ENCODE measurements around the gene PARD3.

Gene PARD3

GRCh38 chr10:34464591-34464990 lies 350.5 kb downstream of the PARD3 start:
- Histone ChIP-seq H4K20me1 (ENCODE audit: control insufficient read depth, insufficient read depth, low read depth, low read length) (no peaks in the 10 kb centered on the region), H3K4me2 (ENCODE audit: low read length) (no peak overlapping the region), H3K27me3 (ENCODE audit: control insufficient read depth, low read length) (no peaks in the 10 kb centered on the region), H3K27ac (ENCODE audit: low read depth, low read length) (no peak overlapping the region), H3K9me2 (replicated peaks; ENCODE audit: control insufficient read depth, low read length) (no peaks in the 10 kb centered on the region), H3K36me3 (ENCODE audit: control insufficient read depth, low read length) (no peaks in the 10 kb centered on the region), H3F3A (ENCODE audit: control insufficient read depth, insufficient read depth) (no peaks in the 10 kb centered on the region), H3K9me3 (ENCODE audit: control insufficient read depth, insufficient read depth, low read length) (no peaks in the 10 kb centered on the region), H3K79me2 (ENCODE audit: control insufficient read depth, low read length) (no peaks in the 10 kb centered on the region), H3K4me1 (ENCODE audit: control insufficient read depth, low read length) (no peaks in the 10 kb centered on the region), H3K4me3 (ENCODE audit: low read length) (no peak overlapping the region)
- no peak for TF ChIP-seq EZH2phosphoT487 (IDR thresholded peaks at IDR 0.05; ENCODE audit: borderline replicate concordance, low read length)
- TF ChIP-seq CTCF (IDR thresholded peaks at IDR 0.05; ENCODE audit: low read depth, low read length, poor library complexity, severe bottlenecking) = no peak

- TF ChIP-seq EZH2phosphoT487 (IDR thresholded peaks at IDR 0.05; ENCODE audit: borderline replicate concordance, low read length) = no peak
- TF ChIP-seq CTCF (IDR thresholded peaks at IDR 0.05; ENCODE audit: low read depth, low read length, poor library complexity, severe bottlenecking) = no peak
- H3K27me3 ChIP-seq (ENCODE audit: control insufficient read depth, low read length) = no peaks in the 10 kb centered on the region
- H3K27ac ChIP-seq (ENCODE audit: low read depth, low read length) = no peak overlapping the region
- no peaks in the 10 kb centered on the region for H3F3A ChIP-seq (ENCODE audit: control insufficient read depth, insufficient read depth)
- H3K79me2 ChIP-seq (ENCODE audit: control insufficient read depth, low read length) = no peaks in the 10 kb centered on the region
- no peak overlapping the region for H3K4me2 ChIP-seq (ENCODE audit: low read length)
- no peaks in the 10 kb centered on the region for H3K9me3 ChIP-seq (ENCODE audit: control insufficient read depth, insufficient read depth, low read length)
- H4K20me1 ChIP-seq (ENCODE audit: control insufficient read depth, insufficient read depth, low read depth, low read length) = no peaks in the 10 kb centered on the region
- H3K9me2 ChIP-seq (replicated peaks; ENCODE audit: control insufficient read depth, low read length) = no peaks in the 10 kb centered on the region
- H3K4me3 ChIP-seq (ENCODE audit: low read length) = no peak overlapping the region
- H3K4me1 ChIP-seq (ENCODE audit: control insufficient read depth, low read length) = no peaks in the 10 kb centered on the region
- no peaks in the 10 kb centered on the region for H3K36me3 ChIP-seq (ENCODE audit: control insufficient read depth, low read length)
These were observed 351.1 kb downstream of the PARD3 start for GRCh38 chr10:34464000-34464399.

GRCh38 chr10:34462993-34463392 lies 352.1 kb downstream of the PARD3 start:
- H3K27ac ChIP-seq (ENCODE audit: low read depth, low read length) = no peak overlapping the region
- H3K36me3 ChIP-seq (ENCODE audit: control insufficient read depth, low read length) = no peaks in the 10 kb centered on the region
- no peaks in the 10 kb centered on the region for H3K27me3 ChIP-seq (ENCODE audit: control insufficient read depth, low read length)
- H3K4me2 ChIP-seq (ENCODE audit: low read length) = no peak overlapping the region
- no peaks in the 10 kb centered on the region for H3K79me2 ChIP-seq (ENCODE audit: control insufficient read depth, low read length)
- H4K20me1 ChIP-seq (ENCODE audit: control insufficient read depth, insufficient read depth, low read depth, low read length) = no peaks in the 10 kb centered on the region
- no peak overlapping the region for H3K4me3 ChIP-seq (ENCODE audit: low read length)
- H3K9me2 ChIP-seq (replicated peaks; ENCODE audit: control insufficient read depth, low read length) = no peaks in the 10 kb centered on the region
- H3K9me3 ChIP-seq (ENCODE audit: control insufficient read depth, insufficient read depth, low read length) = no peaks in the 10 kb centered on the region
- no peak for TF ChIP-seq CTCF (IDR thresholded peaks at IDR 0.05; ENCODE audit: low read depth, low read length, poor library complexity, severe bottlenecking)
- TF ChIP-seq EZH2phosphoT487 (IDR thresholded peaks at IDR 0.05; ENCODE audit: borderline replicate concordance, low read length) = no peak
- no peaks in the 10 kb centered on the region for H3F3A ChIP-seq (ENCODE audit: control insufficient read depth, insufficient read depth)
- H3K4me1 ChIP-seq (ENCODE audit: control insufficient read depth, low read length) = no peaks in the 10 kb centered on the region

- H3K4me2 ChIP-seq (ENCODE audit: low read length) = no peak overlapping the region
- no peaks in the 10 kb centered on the region for H3K4me1 ChIP-seq (ENCODE audit: control insufficient read depth, low read length)
- H3K36me3 ChIP-seq (ENCODE audit: control insufficient read depth, low read length) = no peaks in the 10 kb centered on the region
- no peak overlapping the region for H3K27ac ChIP-seq (ENCODE audit: low read depth, low read length)
- no peak overlapping the region for H3K4me3 ChIP-seq (ENCODE audit: low read length)
- H3K9me2 ChIP-seq (replicated peaks; ENCODE audit: control insufficient read depth, low read length) = no peaks in the 10 kb centered on the region
- no peaks in the 10 kb centered on the region for H4K20me1 ChIP-seq (ENCODE audit: control insufficient read depth, insufficient read depth, low read depth, low read length)
- H3K27me3 ChIP-seq (ENCODE audit: control insufficient read depth, low read length) = no peaks in the 10 kb centered on the region
- no peaks in the 10 kb centered on the region for H3K9me3 ChIP-seq (ENCODE audit: control insufficient read depth, insufficient read depth, low read length)
- H3F3A ChIP-seq (ENCODE audit: control insufficient read depth, insufficient read depth) = no peaks in the 10 kb centered on the region
- no peaks in the 10 kb centered on the region for H3K79me2 ChIP-seq (ENCODE audit: control insufficient read depth, low read length)
- TF ChIP-seq EZH2phosphoT487 (IDR thresholded peaks at IDR 0.05; ENCODE audit: borderline replicate concordance, low read length) (no peak), CTCF (IDR thresholded peaks at IDR 0.05; ENCODE audit: low read depth, low read length, poor library complexity, severe bottlenecking) (no peak)
These were observed 353.0 kb downstream of the PARD3 start for GRCh38 chr10:34462056-34462455.
